GM19397 (cell line): Measurements from ENCODE around the gene TBX2.
A peak's percentile ranks its signal among the peaks of the same experiment; 100 is the strongest.

ENCODE experiments used
- ATAC-seq: cut with Tn5 transposase; IDR thresholded peaks from one replicate; pipeline ENCODE4 v1.9.1; 2021; ENCODE audit warnings: mild to moderate bottlenecking, moderate library complexity; ENCODE audit not compliant: unreplicated experiment

Gene TBX2

DNA sequence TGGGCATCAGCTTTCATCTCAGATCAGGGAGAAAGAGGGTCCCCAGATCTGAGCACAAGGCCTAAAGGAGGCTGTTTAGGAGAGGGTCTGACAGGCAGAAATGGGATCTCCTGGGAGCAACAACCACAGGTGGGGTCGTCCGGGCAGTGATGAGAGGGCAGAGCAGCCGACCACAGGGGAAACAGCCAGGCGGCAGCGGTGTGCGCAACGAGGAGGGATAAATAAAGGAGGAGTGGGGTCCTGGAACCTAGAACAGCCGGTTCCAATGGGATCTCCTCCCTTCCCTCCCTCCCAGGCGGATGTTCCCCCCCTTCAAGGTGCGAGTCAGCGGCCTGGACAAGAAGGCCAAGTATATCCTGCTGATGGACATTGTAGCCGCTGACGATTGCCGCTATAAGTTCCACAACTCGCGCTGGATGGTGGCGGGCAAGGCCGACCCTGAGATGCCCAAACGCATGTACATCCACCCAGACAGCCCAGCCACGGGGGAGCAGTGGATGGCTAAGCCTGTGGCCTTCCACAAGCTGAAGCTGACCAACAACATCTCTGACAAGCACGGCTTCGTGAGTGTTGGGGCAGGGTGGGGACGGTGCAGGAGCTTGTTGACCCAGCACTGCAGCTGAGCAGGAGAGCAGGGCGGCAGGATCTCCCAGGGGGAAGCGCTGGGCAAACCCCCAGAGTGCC is 1.9 kb downstream of the TBX2 start:
- no peak for ATAC-seq

DNA sequence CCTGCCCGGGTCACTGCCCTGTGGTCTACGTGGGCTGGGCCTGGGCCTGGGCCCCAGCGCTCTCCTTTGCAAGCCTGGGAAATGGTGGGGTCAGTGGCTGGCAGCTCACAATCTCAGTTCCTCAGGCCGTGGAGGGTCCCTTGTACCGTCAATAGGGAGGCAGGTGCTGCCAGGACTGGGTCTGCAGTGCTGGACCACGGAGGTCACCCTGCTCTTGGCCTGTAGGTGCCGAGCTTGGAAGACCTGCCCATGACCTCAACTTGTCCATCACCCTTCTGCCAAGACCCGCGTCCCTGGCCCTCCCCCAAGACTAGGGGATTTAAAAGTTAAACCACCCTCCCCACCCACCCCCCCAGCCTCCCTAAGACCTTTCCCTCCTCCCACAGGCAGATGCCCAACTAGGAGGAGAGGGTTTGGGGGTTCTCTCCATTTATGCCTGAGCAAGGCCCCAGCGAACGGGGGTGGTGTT is 2.5 kb downstream of the TBX2 start:
- ATAC-seq = no peak

DNA sequence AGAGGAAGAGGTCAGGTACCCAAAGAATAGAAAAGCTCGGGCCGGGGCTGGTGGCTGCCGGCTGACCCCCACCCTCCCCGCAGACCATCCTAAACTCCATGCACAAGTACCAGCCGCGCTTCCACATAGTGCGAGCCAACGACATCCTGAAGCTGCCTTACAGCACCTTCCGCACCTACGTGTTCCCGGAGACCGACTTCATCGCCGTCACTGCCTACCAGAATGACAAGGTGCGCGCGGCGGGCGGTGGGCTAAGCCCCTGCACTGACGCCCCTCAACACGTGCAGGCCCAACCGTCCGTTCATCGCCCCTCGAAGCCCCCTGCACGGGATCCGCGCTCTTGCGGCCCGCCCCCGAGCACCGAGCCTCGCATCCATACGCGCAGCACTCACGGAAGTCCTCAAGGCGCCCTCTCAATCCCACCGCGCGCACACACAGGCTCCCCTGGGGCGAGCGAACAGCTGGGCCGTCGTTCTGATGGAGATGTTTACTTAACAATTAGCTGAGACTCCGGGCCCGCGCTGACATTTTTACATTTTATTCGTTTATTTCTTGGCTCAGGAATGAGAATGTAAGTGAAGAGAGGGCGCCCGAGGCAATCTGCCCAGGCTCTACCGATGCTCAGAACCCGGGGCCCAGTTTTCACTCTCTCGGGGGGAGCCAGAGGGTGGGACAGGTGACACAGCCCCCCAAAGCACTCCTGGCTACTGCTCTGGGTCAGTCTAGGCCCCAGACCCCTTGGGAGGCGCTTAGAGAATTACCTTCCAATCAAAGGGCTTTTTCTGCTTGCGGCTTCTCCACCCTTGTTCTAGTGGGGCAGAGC is 3.5 kb downstream of the TBX2 start:
- no peak for ATAC-seq

DNA sequence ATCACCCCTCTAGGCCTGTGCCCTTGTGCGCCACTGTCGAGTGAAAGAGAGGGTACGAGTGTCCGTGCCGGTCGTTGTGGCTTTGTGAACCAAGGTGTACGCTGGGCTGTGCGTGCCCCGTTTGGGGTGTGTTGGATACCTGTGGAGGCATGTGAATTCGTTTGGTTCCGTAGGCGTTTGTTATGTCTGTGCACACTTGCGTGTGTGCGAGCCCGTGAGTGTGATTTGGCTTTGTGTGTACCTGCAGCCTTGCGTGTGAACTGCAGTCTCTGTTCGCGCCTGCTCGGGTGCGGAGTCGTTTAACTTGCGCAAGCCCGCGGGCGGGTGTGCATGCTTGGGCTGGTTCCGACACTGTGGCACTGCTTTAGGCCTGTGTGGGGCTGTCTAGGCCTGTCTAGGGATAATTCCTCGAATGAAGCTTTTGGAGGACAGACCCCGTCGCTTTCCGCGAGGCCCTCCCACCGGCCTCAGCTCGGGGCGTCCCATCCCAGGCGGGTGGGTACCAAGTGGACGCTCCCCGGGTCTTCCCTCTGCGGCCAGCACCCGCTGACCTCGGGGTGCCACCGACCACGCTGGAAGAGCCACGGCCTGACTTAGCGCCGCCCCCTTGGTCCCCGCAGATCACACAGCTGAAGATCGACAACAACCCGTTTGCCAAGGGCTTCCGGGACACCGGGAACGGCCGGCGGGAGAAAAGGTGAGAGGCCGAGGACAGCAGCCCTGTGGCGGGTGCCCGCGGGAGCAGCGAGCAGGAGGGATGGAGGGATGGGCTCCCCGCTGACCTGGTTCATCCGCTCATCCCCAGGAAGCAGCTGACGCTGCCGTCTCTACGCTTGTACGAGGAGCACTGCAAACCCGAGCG is 4.4 kb downstream of the TBX2 start:
- no peak for ATAC-seq

DNA sequence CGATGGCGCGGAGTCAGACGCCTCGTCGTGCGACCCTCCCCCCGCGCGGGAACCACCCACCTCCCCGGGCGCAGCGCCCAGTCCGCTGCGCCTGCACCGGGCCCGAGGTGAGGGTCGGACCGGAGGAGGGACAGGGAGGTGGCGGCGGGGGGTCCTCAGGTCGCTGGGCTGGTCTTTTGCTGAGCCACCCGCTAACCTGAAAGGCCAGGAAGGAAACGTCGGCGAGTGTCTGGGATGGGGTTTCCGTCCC is 4.9 kb downstream of the TBX2 start:
- no peak for ATAC-seq

DNA sequence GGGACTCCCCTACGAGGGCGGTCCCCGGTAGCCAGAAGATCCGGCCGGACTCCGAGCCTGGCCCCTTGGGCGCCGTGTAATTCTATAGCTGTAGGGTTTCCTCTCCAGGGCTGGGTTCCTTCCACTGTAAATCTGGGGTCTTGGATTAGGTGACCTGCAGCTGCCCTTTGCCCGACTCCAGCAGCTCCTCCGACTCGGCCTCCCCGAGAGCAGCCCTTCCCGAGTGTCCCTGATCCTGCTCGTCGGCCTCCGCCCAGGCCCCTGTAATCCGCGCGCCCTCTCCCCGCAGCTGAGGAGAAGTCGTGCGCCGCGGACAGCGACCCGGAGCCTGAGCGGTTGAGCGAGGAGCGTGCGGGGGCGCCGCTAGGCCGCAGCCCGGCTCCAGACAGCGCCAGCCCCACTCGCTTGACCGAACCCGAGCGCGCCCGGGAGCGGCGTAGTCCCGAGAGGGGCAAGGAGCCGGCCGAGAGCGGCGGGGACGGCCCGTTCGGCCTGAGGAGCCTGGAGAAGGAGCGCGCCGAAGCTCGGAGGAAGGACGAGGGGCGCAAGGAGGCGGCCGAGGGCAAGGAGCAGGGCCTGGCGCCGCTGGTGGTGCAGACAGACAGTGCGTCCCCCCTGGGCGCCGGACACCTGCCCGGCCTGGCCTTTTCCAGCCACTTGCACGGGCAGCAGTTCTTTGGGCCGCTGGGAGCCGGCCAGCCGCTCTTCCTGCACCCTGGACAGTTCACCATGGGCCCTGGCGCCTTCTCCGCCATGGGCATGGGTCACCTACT is 5.5 kb downstream of the TBX2 start:
- ATAC-seq = no peak

DNA sequence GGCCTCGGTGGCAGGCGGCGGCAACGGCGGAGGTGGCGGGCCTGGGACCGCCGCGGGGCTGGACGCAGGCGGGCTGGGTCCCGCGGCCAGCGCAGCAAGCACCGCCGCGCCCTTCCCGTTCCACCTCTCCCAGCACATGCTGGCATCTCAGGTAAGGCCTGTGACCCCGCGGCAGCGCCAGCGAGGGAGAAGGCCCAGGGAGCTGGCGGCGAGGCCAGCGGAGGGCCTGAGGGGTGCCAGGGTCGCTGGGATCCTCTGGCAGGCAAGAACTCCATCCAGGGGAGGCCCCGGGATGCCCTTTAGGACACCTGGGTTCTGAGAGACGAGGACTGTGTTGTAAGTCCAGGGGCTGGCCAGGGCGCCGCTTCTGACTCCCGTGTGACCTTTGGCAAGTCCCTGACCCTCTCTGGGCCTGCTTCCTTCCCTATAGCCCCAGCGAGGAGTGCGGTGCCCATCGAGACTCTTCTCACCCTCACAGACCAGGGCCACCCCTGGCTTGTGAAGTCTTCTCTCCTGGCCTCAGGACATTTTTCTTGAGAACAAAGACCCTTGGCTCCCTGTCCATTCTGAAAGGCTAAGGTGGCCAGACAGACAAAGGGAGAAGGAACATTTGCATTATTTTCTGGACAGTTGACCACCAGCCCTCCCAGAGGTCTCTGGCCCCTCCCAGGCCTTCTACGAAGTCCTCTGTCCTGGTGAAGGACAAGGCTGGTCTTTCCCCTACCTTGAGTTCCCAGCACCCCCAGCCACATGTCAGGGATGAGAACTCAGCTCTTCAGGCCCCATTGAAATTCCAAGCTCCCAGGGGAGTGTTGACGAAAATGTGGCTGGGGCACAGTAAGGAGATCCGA is 6.3 kb downstream of the TBX2 start:
- ATAC-seq = no peak

DNA sequence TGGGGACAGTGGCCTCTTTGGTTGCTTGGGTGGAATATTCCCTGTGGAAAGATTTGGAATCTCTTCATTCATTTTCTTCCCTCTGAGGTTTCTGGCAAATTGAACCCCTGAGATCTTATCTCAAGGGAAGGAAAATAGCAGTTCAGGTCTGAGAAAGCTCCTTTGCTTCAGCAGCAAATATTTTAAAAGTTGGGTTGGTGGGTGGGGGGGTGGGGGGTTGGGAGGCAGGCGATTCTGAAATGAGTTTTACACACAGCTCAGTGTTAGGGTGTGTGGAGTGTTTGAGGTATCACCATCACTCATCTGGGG is 6.8 kb downstream of the TBX2 start:
- ATAC-seq = no peak

DNA sequence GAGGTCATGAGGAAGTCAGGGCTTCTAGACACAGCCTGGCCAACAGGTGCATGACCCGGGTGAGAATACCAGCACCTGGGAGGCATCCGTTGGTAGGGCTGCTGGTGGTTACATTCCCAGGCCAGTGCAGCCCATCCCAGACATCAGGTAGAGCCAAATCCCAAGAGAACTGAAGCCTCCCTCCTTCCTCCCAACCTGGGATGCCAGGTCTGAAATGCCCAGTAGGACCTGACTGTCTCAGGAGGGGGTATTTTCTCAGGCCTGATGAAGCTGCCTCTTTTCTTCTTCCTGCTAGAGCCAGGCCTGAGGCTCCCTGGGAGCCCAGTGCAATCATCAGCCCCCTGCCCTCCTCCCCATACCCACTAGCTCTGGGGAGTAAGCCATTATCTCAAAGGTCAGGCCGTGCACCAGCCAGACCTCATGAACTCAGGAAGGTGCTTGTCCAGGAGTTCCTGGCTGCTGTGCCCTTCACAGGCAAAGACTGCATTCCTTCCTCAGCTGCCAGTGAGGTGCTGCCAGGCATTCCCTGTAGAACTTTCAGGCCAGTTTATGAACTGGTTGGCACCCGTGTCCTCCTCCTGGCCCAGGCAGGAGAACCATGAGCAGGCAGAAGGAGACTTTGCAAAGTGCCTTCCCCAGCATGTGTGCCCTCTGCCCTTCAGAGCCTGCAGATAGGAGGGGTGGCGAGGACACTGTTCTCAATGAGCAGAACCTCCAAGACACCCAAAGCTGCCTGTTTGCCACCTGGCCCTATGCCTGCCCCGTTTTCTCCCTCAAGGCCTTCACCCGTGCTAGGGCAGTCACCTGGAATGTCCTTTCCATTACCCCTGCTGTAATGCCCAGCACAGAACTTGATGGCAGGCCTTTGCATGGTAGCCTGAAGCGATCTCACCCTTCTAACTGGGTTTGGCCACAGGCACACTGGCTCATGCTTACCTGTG is 7.6 kb downstream of the TBX2 start:
- no peak for ATAC-seq

DNA sequence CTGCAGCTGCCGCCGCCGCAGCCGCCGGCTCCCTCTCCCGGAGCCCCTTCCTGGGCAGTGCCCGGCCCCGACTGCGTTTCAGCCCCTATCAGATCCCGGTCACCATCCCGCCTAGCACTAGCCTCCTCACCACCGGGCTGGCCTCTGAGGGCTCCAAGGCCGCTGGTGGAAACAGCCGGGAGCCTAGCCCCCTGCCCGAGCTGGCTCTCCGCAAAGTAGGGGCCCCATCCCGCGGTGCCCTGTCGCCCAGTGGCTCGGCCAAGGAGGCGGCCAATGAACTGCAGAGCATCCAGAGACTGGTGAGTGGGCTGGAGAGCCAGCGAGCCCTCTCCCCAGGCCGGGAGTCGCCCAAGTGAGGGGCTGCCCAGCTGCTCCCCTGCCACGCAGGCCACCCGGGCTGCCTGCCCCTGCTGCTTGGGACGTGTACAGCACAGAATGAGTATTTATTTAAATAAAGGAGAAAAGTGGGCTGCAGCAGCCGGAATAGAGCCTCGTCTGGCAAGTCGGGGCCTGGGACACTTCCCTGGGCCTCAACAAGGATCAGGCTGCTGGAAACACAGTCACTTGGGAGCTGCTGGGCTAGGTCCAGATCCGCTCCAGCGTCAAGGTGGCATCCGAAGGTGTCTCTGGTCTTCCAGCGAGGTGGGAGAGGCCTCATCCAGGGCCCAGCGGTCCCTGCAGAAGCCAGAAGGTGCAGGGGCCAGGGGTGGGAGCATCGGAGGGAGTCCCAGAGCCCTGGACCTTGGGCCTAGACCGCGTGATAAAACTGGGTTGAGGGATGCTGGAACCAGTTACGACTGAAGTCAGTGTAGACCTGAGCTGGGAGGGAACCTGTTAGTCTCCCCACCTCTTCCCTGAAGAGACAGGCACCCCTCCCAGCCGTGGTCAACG is 8.8 kb downstream of the TBX2 start:
- no peak for ATAC-seq

DNA sequence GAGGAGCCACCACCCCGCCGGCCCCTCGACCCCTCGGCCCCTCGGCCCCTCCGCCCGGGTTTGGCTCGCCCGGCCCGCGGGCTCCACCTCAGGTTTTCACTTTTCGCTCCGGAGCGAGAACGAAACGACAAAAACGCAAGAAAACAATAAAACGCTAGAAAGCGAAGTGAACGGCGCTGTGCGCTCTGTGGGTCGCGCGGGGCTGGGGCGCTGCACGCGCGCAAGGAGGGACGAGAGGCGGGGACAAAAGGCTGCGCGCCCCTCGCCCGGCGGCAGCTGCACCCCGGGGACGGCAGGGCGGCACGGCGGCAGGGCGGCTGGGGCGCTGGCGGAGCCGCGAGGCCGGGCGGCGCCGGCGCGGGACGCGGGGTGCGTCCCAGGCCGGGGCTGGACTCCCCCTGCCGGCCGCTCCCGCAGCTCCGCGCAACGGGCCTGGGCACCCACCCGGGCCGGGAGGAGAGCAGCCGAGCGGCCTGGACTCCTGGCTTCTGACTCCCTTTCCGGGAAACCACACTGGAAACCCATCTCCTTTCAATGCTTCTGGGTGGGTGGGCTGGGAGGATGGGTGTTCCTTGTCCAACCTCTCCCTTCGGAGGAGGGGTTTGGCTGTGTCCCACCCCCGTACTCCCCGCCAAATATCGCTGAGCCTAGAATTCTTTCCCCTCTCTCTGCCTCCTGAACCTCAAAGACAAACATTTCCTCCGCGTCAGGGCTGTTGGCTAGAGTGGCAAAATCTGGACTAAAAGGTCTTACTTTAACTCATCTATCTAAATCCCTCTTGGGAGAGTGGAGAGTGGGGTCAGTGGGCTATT is 9.9 kb downstream of the TBX2 start:
- ATAC-seq = peak; percentile 31

DNA sequence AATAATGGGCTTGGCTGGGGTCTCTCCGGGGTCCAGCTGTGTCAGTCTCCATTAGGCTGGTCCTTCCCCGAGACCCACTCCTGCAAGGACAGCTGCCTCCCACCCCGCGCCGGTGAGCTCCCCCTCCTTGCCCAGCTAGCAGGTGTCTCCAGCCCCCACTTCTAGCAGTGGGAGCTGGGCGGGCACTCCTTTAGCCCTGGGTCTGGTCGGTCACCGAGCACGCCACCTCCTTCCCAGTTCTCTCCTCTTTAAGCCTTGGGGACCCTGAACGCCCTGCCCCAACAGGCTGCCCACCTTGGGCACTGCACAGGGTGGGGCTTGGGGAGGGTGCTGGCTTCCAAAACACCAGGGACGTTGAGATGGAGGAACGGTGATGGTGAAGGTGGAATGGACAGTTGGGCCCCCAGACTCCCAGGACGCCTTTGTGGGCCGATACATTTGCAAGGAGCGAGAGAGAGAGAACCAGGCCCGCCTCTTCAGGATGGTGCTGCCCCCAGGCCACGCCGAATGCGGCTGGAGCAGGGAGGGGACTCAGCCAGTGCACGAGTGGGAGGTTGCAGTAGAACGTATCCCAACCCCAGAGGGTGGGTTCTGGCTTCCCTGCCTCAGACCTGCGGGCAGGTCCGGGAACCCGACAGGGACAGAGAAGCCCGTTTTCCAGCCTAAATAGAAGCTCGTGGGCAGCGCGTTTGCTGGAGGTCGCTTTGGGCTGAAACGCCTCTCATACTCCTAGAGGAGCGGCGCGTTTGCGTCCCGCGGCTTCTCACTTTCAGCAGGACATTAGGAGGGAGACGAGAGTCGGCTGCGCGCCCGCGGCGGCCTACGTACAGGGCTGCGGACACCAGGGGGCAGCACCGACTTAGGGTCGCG is 10.7 kb downstream of the TBX2 start:
- no peak for ATAC-seq

DNA sequence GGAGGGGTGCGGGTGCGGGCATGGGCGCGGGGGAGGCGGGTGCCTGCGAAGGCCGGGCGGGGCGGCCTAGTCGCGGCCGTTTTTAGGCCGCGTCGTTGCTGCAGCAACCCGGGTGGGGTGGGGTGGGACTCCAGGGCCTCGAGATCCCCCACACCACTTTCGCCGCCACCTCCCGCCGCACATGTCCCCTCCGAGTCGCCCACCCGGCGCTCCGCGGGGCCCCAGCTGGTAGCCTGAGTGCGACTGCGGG is 11.3 kb downstream of the TBX2 start:
- no peak for ATAC-seq

DNA sequence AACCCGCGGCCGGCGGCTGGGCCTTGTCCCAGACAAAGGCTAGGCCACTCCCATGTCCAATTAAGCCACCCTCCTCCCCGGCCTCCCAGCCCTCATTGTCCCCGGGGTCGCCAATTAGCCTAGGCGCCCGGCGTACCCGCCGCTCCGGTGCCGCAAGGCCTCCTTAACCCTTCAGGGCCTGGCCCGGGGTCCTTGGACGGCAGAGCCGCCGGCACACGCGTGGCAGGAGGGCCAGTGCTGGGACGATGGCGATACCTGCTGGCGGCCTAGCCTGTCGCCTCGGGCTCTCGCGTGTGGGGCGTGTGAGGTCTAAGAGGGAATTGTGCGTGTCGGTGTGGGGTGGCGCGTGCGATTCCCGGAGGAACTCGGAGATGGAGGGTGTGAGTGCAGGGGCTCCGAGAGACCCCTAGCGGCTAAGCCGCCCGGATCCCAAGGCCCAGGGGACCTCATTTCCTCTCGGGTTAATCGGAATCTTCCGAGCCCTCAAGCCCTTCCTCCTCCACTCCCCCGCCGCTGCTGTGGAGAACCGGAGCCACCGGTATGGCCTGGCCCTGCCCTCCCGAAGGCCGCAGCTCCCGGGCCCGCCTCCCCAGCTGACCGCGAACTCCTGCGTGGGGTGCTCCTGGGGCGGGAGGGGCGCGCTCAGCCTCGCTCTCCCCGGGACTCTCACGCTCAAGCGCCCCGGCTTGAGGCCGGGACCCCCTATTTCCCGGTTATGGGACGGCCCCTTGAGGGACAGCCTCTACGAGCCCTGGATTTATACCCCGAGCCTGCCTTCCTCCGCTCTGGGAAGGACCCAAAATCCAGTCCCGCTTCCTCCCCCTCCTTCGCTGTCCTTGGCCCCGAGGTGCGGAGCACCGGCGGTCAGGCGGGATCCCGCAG is 11.9 kb downstream of the TBX2 start:
- ATAC-seq = peak; percentile 2

DNA sequence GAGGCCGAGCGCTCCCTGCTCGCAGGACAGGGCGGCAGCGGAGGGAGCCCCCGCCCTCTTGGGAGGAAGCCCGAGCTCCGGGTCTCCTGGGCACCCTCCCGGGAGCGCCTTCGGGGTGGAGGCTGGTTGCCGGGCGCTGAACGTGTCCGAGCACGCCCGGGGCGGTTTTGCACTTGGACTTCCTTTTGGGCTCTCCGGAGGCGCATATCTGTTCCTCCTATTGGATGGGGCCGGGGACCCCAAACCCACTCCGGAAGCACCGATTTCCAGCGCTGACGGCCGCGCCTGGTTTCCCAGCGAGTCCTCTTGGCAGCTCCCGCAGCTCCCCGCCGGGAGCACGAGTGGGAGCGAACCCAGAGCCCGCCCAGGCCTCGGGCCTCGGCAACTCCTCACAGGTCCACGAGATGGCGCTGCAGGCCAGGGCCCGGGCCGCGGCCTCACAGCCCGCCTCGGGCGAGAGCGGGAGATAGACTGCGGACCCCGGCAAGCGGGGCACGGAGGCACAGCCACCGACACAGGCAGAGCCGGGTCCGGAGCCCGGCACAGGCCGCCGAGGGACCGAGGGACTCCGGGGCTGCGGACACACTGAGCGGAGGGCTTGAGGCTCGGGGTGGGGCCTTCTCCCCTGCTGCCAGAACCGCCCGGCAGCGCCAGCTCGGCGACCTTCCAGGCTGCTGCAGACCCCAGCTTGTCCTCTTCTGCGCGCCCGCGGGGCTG is 12.7 kb downstream of the TBX2 start:
- peak; percentile 67 for ATAC-seq
